HFFc6 (cell line): ENCODE data around the gene GBX1. TPM values are rescaled to one million over a fixed set of nuclear protein-coding genes. Genes with fewer than 3 reads are reported as not detected.

Experiments
- DNase-seq: peaks from one replicate; pipeline ENCODE4 v3.0.0-alpha.2; 2018
- H3K27ac Mint-ChIP-seq: 2 replicates; pipeline ENCODE4 v1.8.0; 2020; ENCODE audit warnings: mild to moderate bottlenecking, mixed read lengths
- H3K27me3 Mint-ChIP-seq: 2 replicates; pipeline ENCODE4 v1.8.0; 2021; ENCODE audit warnings: mild to moderate bottlenecking, moderate library complexity, mixed read lengths; ENCODE audit not compliant: insufficient read depth
- H3K36me3 Mint-ChIP-seq: 2 replicates; pipeline ENCODE4 v1.8.0; 2021; ENCODE audit warnings: low read depth, mixed read lengths
- H3K4me1 Mint-ChIP-seq: 2 replicates; pipeline ENCODE4 v1.8.0; 2020; ENCODE audit warnings: low read depth, mixed read lengths
- H3K4me3 Mint-ChIP-seq: 2 replicates; pipeline ENCODE4 v1.8.0; 2020; ENCODE audit warnings: mild to moderate bottlenecking, moderate library complexity, mixed read lengths
- H3K9me3 Mint-ChIP-seq: 2 replicates; pipeline ENCODE4 v1.8.0; 2020; ENCODE audit warnings: mild to moderate bottlenecking, mixed read lengths
- CTCF ChIP-seq: fragments of 200-600 bp; sonication (generic); IDR thresholded peaks from 2 replicates; pipeline ENCODE4 v1.5.0; 2021; ENCODE audit warnings: antibody characterized with exemption, mild to moderate bottlenecking
- total RNA-seq, 6 experiments: library from RNA; stranded (reverse); fragmentation: NEBNext Ultra II Directional; extraction: Animal tissue kit (Norgen Biotek cat#: 25700); gene quantifications; 2 replicates in 1 of 6; 3 replicates in 5 of 6; pipeline ENCODE4 v1.2.3, GENCODE V29; 2021

The GBX1 gene
- total RNA-seq, 6 experiments from 2014 or later: not detected

DNA sequence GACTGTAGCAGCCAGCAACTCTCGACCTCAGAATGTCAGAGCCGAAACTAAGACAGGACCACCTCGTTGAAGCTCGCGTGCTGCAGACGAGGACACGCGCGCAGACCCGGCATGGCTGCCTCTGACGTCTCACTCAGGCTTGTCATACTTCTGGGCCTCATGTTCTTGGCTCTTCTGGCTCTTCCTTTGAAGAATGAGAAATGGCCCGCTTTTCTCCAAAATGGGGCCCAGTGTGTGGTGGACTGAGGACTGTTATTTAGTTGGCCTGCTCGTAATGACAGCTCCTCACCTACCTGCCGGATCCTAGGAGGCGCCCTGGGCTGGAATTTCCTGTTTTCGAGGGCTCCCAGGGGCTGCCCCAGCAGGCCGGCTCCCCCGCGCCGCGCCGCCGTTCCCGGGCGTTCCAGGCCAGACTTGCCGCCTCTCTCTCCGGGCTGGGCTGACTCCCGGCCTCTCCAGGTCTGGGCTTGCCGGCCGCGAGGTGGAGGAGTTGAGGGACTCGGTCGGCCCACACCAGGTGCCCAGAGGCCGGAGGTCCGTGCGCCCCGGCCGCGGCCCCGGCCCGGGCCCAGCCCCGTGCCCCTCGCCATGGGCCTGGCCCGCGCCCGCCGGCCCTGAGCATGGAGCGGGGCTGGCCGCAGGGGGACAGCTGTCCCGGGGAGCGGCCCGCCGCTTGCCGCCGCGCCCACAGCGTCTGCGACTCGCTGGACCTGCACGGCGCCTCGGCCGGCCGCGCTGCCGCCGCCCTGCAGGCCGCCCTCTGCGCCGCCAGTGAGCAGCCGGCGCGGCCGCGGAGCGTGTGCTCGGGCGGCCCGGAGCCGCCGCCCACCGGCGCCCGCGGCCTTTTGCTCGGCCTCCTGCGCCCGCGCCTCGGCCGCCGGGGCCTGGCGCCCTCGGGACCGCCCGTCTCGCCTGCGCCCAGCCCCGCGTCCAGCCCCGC, 53.1 kb downstream of the GBX1 start:
- H3K9me3 Mint-ChIP-seq: no peaks in the 10 kb centered on the region
- no peak for DNase-seq
- H3K36me3 Mint-ChIP-seq: peaks cover 5% of the 10 kb centered on the region; the same call in 1 of the 2 replicates
- H3K4me3 Mint-ChIP-seq: peak overlapping the region; percentile 80
- no peak for TF ChIP-seq CTCF
- peaks cover 52% of the 10 kb centered on the region for H3K4me1 Mint-ChIP-seq
- peak overlapping the region; percentile 86 for H3K27ac Mint-ChIP-seq
- no peaks in the 10 kb centered on the region; the same call in 1 of the 2 replicates for H3K27me3 Mint-ChIP-seq

DNA sequence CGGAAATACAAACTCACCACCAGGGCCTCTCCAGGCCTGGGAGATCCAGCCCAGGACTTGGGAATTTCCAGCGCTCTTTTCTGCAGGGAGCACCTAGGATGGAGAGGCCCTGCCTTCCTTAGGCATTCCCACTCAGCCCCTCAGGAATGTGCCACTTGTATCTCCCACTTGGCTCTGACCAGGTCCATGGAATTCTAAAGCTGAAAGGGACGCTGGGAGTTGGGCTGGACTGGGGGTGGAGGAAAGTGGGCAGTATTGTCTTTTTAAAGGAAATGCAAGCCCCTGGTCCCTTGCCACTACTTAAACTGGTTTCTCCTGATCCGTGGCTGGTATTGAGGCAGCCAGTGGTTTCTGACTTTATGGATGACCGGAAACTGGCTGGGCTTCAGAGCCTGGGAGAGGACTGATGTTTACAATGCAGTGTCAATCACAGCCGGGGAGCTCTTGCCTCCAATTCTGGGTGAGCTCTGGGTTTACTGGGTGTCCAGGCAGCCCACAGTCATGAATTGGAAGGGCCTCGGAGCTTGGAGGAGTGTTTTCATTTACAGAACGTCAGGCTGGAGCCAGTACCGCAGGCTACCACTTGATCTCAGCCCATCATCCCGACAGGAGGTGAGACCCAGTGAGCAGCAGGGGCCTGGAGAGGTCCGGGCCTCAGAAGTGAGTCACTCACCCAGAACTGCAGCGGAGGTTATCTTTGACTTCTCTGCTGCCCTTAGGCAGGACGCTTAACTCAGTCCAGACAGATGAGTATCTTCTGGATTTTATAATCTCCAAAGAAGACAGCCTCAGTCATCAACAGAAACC, 53.9 kb downstream of the GBX1 start:
- peak; percentile 40 for TF ChIP-seq CTCF
- H3K4me1 Mint-ChIP-seq: peaks cover 61% of the 10 kb centered on the region
- H3K4me3 Mint-ChIP-seq: peak overlapping the region; percentile 80
- H3K27ac Mint-ChIP-seq: peak overlapping the region; percentile 86
- H3K9me3 Mint-ChIP-seq: no peaks in the 10 kb centered on the region
- H3K27me3 Mint-ChIP-seq: no peaks in the 10 kb centered on the region; the same call in 1 of the 2 replicates
- peaks cover 2% of the 10 kb centered on the region; the same call in 1 of the 2 replicates for H3K36me3 Mint-ChIP-seq
- peak; percentile 94 for DNase-seq

GRCh38 chr7:151110941-151111645, 56.4 kb downstream of the GBX1 start:
- Mint-ChIP-seq H3K4me3 (peak overlapping the region; percentile 29; the same call in 1 of the 2 replicates), H3K9me3 (no peaks in the 10 kb centered on the region), H3K27me3 (no peaks in the 10 kb centered on the region; the same call in 1 of the 2 replicates), H3K27ac (peak overlapping the region; percentile 33), H3K36me3 (no peaks in the 10 kb centered on the region), H3K4me1 (peaks cover 63% of the 10 kb centered on the region)
- TF ChIP-seq CTCF: peak; percentile 95
- DNase-seq: peak; percentile 65

- no peak for TF ChIP-seq CTCF
- Mint-ChIP-seq H3K36me3 (no peaks in the 10 kb centered on the region), H3K4me3 (peak overlapping the region; percentile 29; the same call in 1 of the 2 replicates), H3K27ac (peak overlapping the region; percentile 32), H3K27me3 (no peaks in the 10 kb centered on the region; the same call in 1 of the 2 replicates), H3K9me3 (no peaks in the 10 kb centered on the region), H3K4me1 (peaks cover 57% of the 10 kb centered on the region)
- DNase-seq: no peak
Observed at GRCh38 chr7:151110236-151110940, 57.1 kb downstream of the GBX1 start.
